NT2/D1 (cell line): Measurements from ENCODE around the gene PYGO2.

Source experiments
- DNase-seq: peaks from one replicate; pipeline ENCODE4 v3.0.0-alpha.2; 2011; ENCODE audit warnings: low read depth, low spot score
- H3K27me3 ChIP-seq: 2 replicates; pipeline ENCODE4 v1.6.0; 2011; ENCODE audit warnings: mild to moderate bottlenecking; ENCODE audit not compliant: insufficient read length, insufficient read depth
- H3K36me3 ChIP-seq: 2 replicates; pipeline ENCODE4 v1.6.1; 2011; ENCODE audit warnings: mild to moderate bottlenecking, low read length, mixed read lengths; ENCODE audit not compliant: insufficient read depth, insufficient read length
- H3K4me1 ChIP-seq: 2 replicates; pipeline ENCODE4 v1.5.1; 2011; ENCODE audit not compliant: insufficient read depth, insufficient read length
- H3K4me3 ChIP-seq: 2 replicates; pipeline ENCODE4 v1.5.1; 2011; ENCODE audit warnings: low read depth; ENCODE audit not compliant: insufficient read length
- H3K9ac ChIP-seq: 2 replicates; pipeline ENCODE4 v1.6.0; 2011; ENCODE audit warnings: low read depth; ENCODE audit not compliant: insufficient read length
- H3K9me3 ChIP-seq: 2 replicates; pipeline ENCODE4 v1.5.1; 2011; ENCODE audit warnings: mild to moderate bottlenecking, low read length; ENCODE audit not compliant: insufficient read depth
- SUZ12 ChIP-seq: IDR thresholded peaks from 2 replicates; pipeline ENCODE4 v1.6.1; 2011; ENCODE audit not compliant: insufficient read length, insufficient read depth; ENCODE audit errors: extremely low read depth
- YY1 ChIP-seq: IDR thresholded peaks from 2 replicates; pipeline ENCODE4 v1.6.1; 2011; ENCODE audit not compliant: insufficient read length, insufficient read depth
- ZNF274 ChIP-seq: IDR thresholded peaks from 2 replicates; pipeline ENCODE4 v1.6.1; 2011; ENCODE audit warnings: mild to moderate bottlenecking, low read depth, low read length

The PYGO2 gene

DNA sequence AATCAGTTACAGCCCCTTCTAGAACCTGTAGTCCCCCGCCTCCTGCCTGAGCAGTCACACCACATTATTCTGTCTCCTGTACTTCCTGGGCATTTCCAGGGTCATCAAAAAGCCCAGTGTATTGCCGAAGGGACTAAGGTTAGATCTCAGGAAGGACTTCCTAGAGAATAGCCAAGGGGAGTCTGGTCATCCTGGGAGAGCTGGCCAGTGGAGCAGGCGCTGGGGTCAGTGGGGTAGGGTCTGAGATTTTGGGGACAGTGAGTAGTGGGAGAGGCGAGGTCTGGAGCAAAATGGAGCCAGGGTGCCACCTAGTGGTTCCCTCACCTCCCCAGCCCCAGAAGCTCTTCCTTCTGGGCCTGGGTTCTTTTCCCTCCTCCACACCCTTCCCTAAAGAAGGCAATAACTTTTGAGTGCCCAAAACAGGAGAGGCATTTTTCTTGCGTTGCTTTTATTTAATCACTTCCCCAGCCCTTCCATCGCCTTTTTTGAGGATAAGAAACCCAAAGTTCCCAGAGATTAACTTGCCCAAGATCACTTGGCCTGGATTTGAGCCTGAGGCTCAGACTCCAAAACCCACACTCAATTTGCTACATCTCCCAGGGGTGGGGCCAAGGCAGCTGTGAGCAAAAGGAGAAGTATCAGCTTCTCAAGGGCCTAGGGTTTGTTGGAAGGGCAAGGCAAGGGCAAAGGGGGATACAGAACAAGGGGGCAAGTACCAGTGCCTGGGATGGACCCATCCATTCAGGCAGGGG, 17.8 kb downstream of the PYGO2 start:
- Histone ChIP-seq H3K4me1 (peaks cover 34% of the 10 kb centered on the region), H3K9ac (peak overlapping the region; percentile 36)
- no peak for TF ChIP-seq SUZ12
- no peak for TF ChIP-seq ZNF274
- TF ChIP-seq YY1: no peak

DNA sequence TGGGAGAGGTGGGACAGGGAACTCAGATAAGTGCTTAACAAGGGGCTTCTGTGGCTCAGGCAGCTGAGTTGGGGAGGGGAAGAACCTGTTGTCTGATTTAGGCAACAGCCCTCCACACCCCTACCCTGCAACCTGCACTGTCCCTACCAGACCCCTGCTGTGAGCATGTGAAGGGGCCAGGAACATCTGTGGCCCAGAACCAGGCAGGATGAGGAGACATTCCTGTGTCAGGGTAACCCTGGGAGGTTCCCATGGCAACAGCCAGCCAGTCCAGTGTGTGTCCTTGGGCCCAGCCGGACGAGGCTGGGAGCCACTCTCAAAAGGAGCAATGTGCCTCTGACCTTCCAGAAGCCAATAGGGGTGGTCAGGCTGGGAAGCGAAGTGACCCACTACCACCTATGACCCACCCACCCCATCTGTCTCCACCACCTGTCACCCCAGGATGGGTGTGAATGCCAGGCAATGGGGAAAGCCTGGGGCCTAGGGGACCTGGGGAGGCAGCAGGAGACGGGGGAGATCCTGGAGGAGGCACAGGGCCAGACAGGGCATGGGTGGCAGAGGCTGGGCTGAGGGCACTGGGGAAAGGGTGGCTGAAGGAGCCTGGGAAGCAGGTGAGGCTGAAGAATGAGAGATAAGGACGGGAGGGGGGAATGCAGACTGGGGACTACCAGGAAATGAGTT, 20.1 kb downstream of the PYGO2 start:
- peak; percentile 28 for DNase-seq
- peaks cover 29% of the 10 kb centered on the region for H3K4me1 ChIP-seq
- H3K9ac ChIP-seq: no peak overlapping the region

More for the DNA sequence above, 17.8 kb downstream of the PYGO2 start:
- no peaks in the 10 kb centered on the region for H3K9me3 ChIP-seq
- H3K36me3 ChIP-seq: peaks cover 21% of the 10 kb centered on the region
- H3K4me3 ChIP-seq: no peak overlapping the region
- H3K27me3 ChIP-seq: no peaks in the 10 kb centered on the region
- peak; percentile 48 for DNase-seq

DNA sequence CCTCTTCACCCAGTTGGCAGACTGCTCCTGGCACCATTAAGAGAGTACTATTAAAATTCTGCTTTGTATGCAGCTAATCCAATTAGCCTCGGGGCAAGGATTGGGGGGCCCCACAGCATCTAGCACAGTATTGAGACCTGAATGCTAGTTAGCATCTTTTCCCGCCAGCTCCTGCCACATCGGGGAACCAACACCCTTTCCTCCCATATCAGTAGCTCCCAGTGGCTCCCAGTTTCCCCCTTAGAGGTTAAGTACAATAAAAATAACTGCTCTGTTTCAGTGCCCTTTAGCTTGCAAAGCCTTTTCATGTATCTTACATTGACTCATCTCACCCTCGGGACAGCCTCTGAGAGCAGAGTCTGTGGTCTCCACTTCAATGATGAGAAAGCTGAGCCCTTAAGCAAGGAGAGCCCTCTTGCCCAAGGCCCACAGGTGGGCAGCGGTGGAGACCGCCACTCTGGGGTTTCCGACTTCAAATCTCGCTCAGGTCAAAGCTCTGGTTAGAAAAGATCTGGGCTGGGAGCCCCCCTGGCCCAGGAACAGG, 20.9 kb downstream of the PYGO2 start:
- no peak for TF ChIP-seq ZNF274
- TF ChIP-seq SUZ12: no peak
- no peak for TF ChIP-seq YY1
- no peak for DNase-seq
- Histone ChIP-seq H3K36me3 (peaks cover 8% of the 10 kb centered on the region), H3K9ac (no peak overlapping the region), H3K4me3 (no peak overlapping the region), H3K9me3 (no peaks in the 10 kb centered on the region), H3K4me1 (peaks cover 29% of the 10 kb centered on the region), H3K27me3 (no peaks in the 10 kb centered on the region)

More for the DNA sequence above, 20.1 kb downstream of the PYGO2 start:
- peaks cover 9% of the 10 kb centered on the region for H3K36me3 ChIP-seq
- no peaks in the 10 kb centered on the region for H3K27me3 ChIP-seq
- TF ChIP-seq YY1: no peak
- no peak for TF ChIP-seq ZNF274
- TF ChIP-seq SUZ12: no peak
- H3K9me3 ChIP-seq: no peaks in the 10 kb centered on the region
- H3K4me3 ChIP-seq: no peak overlapping the region

- Histone ChIP-seq H3K36me3 (peaks cover 2% of the 10 kb centered on the region), H3K4me3 (no peak overlapping the region), H3K27me3 (no peaks in the 10 kb centered on the region), H3K9me3 (no peaks in the 10 kb centered on the region), H3K9ac (no peak overlapping the region), H3K4me1 (peaks cover 29% of the 10 kb centered on the region)
- DNase-seq: no peak
- TF ChIP-seq SUZ12 (no peak), YY1 (no peak), ZNF274 (no peak)
Observed at GRCh38 chr1:154940213-154940560, 21.4 kb downstream of the PYGO2 start.

GRCh38 chr1:154938604-154939399, 22.8 kb downstream of the PYGO2 start:
- Histone ChIP-seq H3K4me3 (no peak overlapping the region), H3K27me3 (no peaks in the 10 kb centered on the region), H3K36me3 (no peaks in the 10 kb centered on the region), H3K9ac (no peak overlapping the region), H3K9me3 (no peaks in the 10 kb centered on the region), H3K4me1 (peaks cover 24% of the 10 kb centered on the region)
- TF ChIP-seq ZNF274: no peak
- no peak for TF ChIP-seq SUZ12
- no peak for TF ChIP-seq YY1
- DNase-seq: no peak

DNA sequence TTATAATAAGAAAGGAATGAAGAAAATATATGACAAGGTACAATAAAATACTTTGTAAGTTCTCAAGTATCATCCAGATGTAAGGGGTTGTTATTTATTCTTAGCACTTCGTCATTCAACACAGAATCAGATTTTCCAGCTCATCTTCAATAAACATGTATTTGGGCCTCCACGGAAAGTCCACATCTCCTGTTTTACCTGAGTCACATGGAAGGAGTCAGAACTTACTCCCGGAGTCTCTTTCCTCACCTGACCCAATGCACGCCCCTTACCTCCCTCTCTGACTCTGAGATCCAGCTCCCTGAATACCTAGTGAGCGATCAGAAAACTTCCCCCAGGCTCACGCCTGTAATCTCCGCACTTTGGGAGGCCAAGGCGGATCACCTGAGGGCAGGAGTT, 23.6 kb downstream of the PYGO2 start:
- TF ChIP-seq SUZ12 (no peak), YY1 (no peak), ZNF274 (no peak)
- no peaks in the 10 kb centered on the region for H3K27me3 ChIP-seq
- no peak for DNase-seq
- peak overlapping the region; percentile 70 for H3K4me3 ChIP-seq
- peak overlapping the region; percentile 89 for H3K9ac ChIP-seq
- H3K9me3 ChIP-seq: no peaks in the 10 kb centered on the region
- peaks cover 24% of the 10 kb centered on the region for H3K4me1 ChIP-seq
- H3K36me3 ChIP-seq: no peaks in the 10 kb centered on the region
